GM19043 (cell line): ENCODE data around the gene PTAFR.

ENCODE experiments used
- ATAC-seq: cut with Tn5 transposase; IDR thresholded peaks from one replicate; pipeline ENCODE4 v1.9.1; 2021; ENCODE audit warnings: low read depth; ENCODE audit not compliant: unreplicated experiment

Gene PTAFR

GRCh38 chr1:28178690-28179485 lies 2.4 kb upstream of the PTAFR start:
- ATAC-seq: no peak

GRCh38 chr1:28175955-28176485 lies 470 bp downstream of the PTAFR start:
- no peak for ATAC-seq

GRCh38 chr1:28173980-28174297 lies 2.6 kb downstream of the PTAFR start:
- no peak for ATAC-seq

GRCh38 chr1:28173151-28173979 lies 3.1 kb downstream of the PTAFR start:
- no peak for ATAC-seq

GRCh38 chr1:28172713-28173150 lies 3.8 kb downstream of the PTAFR start:
- peak; percentile 54 for ATAC-seq

GRCh38 chr1:28171246-28171645 lies 5.2 kb downstream of the PTAFR start:
- ATAC-seq: no peak

- ATAC-seq: no peak
These were observed 6.4 kb downstream of the PTAFR start for GRCh38 chr1:28170001-28170596.

GRCh38 chr1:28163496-28164161 lies 12.9 kb downstream of the PTAFR start:
- no peak for ATAC-seq

- no peak for ATAC-seq
These were observed 14.3 kb downstream of the PTAFR start for GRCh38 chr1:28162151-28162550.

GRCh38 chr1:28161751-28162150 lies 14.7 kb downstream of the PTAFR start:
- no peak for ATAC-seq

GRCh38 chr1:28160782-28161266 lies 15.7 kb downstream of the PTAFR start:
- no peak for ATAC-seq

GRCh38 chr1:28159680-28160079 lies 16.8 kb downstream of the PTAFR start:
- ATAC-seq: no peak

GRCh38 chr1:28159243-28159642 lies 17.2 kb downstream of the PTAFR start:
- ATAC-seq: no peak

- ATAC-seq: no peak
These were observed 18.6 kb downstream of the PTAFR start for GRCh38 chr1:28157894-28158293.

- ATAC-seq: no peak
These were observed 19.7 kb downstream of the PTAFR start for GRCh38 chr1:28156821-28157220.

GRCh38 chr1:28155628-28156027 lies 20.9 kb downstream of the PTAFR start:
- no peak for ATAC-seq

- ATAC-seq: no peak
These were observed 22.4 kb downstream of the PTAFR start for GRCh38 chr1:28154078-28154594.

GRCh38 chr1:28150125-28150780 lies 26.2 kb downstream of the PTAFR start:
- no peak for ATAC-seq

GRCh38 chr1:28148880-28149195 lies 27.7 kb downstream of the PTAFR start:
- ATAC-seq: no peak
